WTC11 (cell line): ENCODE measurements around the gene TNFAIP8L3. TPM values are rescaled to one million over a fixed set of nuclear protein-coding genes. Genes with fewer than 3 reads are reported as not detected.

Experiments used
- ATAC-seq: fragments of 200-7000 bp; cut with Tn5 transposase; 2 replicates; pipeline ENCODE4 v1.10.0; 2021; ENCODE audit warnings: mild to moderate bottlenecking, moderate library complexity
- CTCF ChIA-PET: fragments of 300-600 bp; sonication (Branson Sonifier 250); formaldehyde crosslinking; loops from one replicate; lab custom pipeline; 2021; ENCODE audit warnings: antibody characterized with exemption; lab: Charles Lee
- POLR2A ChIA-PET: fragments of 350-600 bp; sonication (Branson Sonifier 250); formaldehyde crosslinking; loops from one replicate; lab custom pipeline; 2021; ENCODE audit warnings: antibody characterized with exemption; lab: Charles Lee
- DNase-seq: peaks from one replicate; pipeline ENCODE4 v3.0.0; 2021; ENCODE audit warnings: low spot score
- H3K27ac Mint-ChIP-seq: 2 replicates; pipeline ENCODE4 v1.8.0; 2021; ENCODE audit warnings: mixed read lengths
- H3K27me3 Mint-ChIP-seq: 2 replicates; pipeline ENCODE4 v1.8.0; 2021; ENCODE audit warnings: low read depth, mild to moderate bottlenecking, moderate library complexity, mixed read lengths
- H3K36me3 Mint-ChIP-seq: 2 replicates; pipeline ENCODE4 v1.8.0; 2021; ENCODE audit warnings: mixed read lengths
- H3K4me1 Mint-ChIP-seq: 2 replicates; pipeline ENCODE4 v1.8.0; 2022; ENCODE audit warnings: mixed read lengths
- H3K4me3 Mint-ChIP-seq: 2 replicates; pipeline ENCODE4 v1.8.0; 2021; ENCODE audit warnings: mild to moderate bottlenecking, moderate library complexity, mixed read lengths
- H3K9me3 Mint-ChIP-seq: 2 replicates; pipeline ENCODE4 v1.8.0; 2021; ENCODE audit warnings: mixed read lengths
- ARID4B ChIP-seq: sonication (generic); formaldehyde crosslinking; IDR thresholded peaks from 2 replicates; pipeline ENCODE4 v1.8.0; 2023; ENCODE audit warnings: missing genetic modification reagents, mild to moderate bottlenecking, borderline replicate concordance
- ATF3 ChIP-seq: sonication (generic); formaldehyde crosslinking; conservative IDR thresholded peaks from 2 replicates; pipeline ENCODE4 v1.8.1; 2022; ENCODE audit warnings: mild to moderate bottlenecking, missing genetic modification reagents
- CREB1 ChIP-seq: sonication (generic); formaldehyde crosslinking; IDR thresholded peaks from 2 replicates; pipeline ENCODE4 v1.8.0; 2023; ENCODE audit warnings: mild to moderate bottlenecking, missing genetic modification reagents
- ESRRA ChIP-seq: sonication (generic); formaldehyde crosslinking; IDR thresholded peaks from 2 replicates; pipeline ENCODE4 v1.8.1; 2022; ENCODE audit warnings: mild to moderate bottlenecking, missing genetic modification reagents, borderline replicate concordance
- HMGXB4 ChIP-seq: sonication (generic); formaldehyde crosslinking; IDR thresholded peaks from 2 replicates; pipeline ENCODE4 v1.8.1; 2023; ENCODE audit warnings: mild to moderate bottlenecking, moderate library complexity, missing genetic modification reagents
- KAT7 ChIP-seq: sonication (generic); formaldehyde crosslinking; IDR thresholded peaks from 2 replicates; pipeline ENCODE4 v1.8.1; 2023; ENCODE audit warnings: missing genetic modification reagents, mild to moderate bottlenecking, borderline replicate concordance
- NFE2L1 ChIP-seq: sonication (generic); formaldehyde crosslinking; IDR thresholded peaks from 2 replicates; pipeline ENCODE4 v1.8.1; 2023; ENCODE audit warnings: missing genetic modification reagents
- NR2C2 ChIP-seq: sonication (generic); formaldehyde crosslinking; IDR thresholded peaks from 2 replicates; pipeline ENCODE4 v1.8.0; 2022; ENCODE audit warnings: mild to moderate bottlenecking, missing genetic modification reagents
- NR3C1 ChIP-seq: sonication (generic); formaldehyde crosslinking; conservative IDR thresholded peaks from 2 replicates; pipeline ENCODE4 v1.8.1; 2023; ENCODE audit warnings: low read depth, mild to moderate bottlenecking, missing genetic modification reagents
- PRRX2 ChIP-seq: fragments of 250-450 bp; sonication (Bioruptor Pico); IDR thresholded peaks from 2 replicates; pipeline ENCODE4 v1.8.0; 2021; ENCODE audit warnings: mild to moderate bottlenecking
- TEAD1 ChIP-seq: sonication (generic); formaldehyde crosslinking; IDR thresholded peaks from 2 replicates; pipeline ENCODE4 v1.8.0; 2022; ENCODE audit warnings: mild to moderate bottlenecking, missing genetic modification reagents
- ZNF219 ChIP-seq: sonication (generic); formaldehyde crosslinking; IDR thresholded peaks from 2 replicates; pipeline ENCODE4 v1.8.0; 2023; ENCODE audit warnings: missing genetic modification reagents, mild to moderate bottlenecking, borderline replicate concordance
- ZNF232 ChIP-seq: sonication (generic); formaldehyde crosslinking; IDR thresholded peaks from 2 replicates; pipeline ENCODE4 v1.8.0; 2022; ENCODE audit warnings: mild to moderate bottlenecking, missing genetic modification reagents
- total RNA-seq: library from RNA; stranded (reverse); gene quantifications from 3 replicates; pipeline ENCODE4 v1.2.3, GENCODE V29; 2021
- TF ChIP-seq, protein P1 (sequence below): fragments of 250-450 bp; sonication (Bioruptor Pico); IDR thresholded peaks from 2 replicates; pipeline ENCODE4 v1.9.0; 2021; ENCODE audit warnings: mild to moderate bottlenecking, borderline replicate concordance
- TF ChIP-seq, protein P2 (sequence below): sonication (generic); formaldehyde crosslinking; IDR thresholded peaks from 2 replicates; pipeline ENCODE4 v1.8.1; 2023; ENCODE audit warnings: mild to moderate bottlenecking, missing genetic modification reagents, borderline replicate concordance
- TF ChIP-seq, protein P3 (sequence below): sonication (generic); formaldehyde crosslinking; IDR thresholded peaks from 2 replicates; pipeline ENCODE4 v1.8.1; 2022; ENCODE audit warnings: low read depth, mild to moderate bottlenecking, moderate library complexity, missing genetic modification reagents, borderline replicate concordance
- TF ChIP-seq, protein P4 (sequence below): sonication (generic); formaldehyde crosslinking; IDR thresholded peaks from 2 replicates; pipeline ENCODE4 v1.8.1; 2023; ENCODE audit warnings: mild to moderate bottlenecking, missing genetic modification reagents, moderate library complexity
- TF ChIP-seq, protein P5 (sequence below): sonication (generic); formaldehyde crosslinking; IDR thresholded peaks from 2 replicates; pipeline ENCODE4 v1.8.0; 2022; ENCODE audit warnings: mild to moderate bottlenecking, missing genetic modification reagents

The TNFAIP8L3 gene
- total RNA-seq, 1 experiment from 2014 or later = 0.39 TPM

DNA sequence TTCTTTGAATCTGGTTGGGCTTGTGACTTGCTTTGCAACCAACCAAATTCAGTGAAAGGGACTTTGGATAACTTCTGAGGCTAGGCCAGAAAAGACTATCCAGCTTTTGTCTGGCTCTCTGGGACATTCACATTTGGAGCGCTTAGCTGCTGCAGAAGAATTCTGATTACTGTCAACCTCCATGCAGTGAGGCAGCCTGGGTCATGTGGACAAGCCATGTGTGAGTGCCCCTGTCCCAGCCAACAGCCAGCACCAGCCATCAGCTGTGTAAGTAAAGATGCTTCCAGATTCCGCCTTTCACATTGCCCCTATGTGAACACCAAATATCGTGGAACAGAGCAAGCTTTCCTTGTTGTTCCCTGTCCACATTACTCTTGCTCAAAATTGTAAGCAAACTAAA lies 12.9 kb upstream of the TNFAIP8L3 start:
- DNase-seq = no peak
- no peak for ATAC-seq
- ChIA-PET POLR2A (no interaction called here), CTCF (interaction anchor here (0.6 to 1.5 kb wide), 3 partner anchors 25 to 996 kb away, joined by 3 to 6 read pairs (median 3); no protein-coding TSS in a partner anchor)
- H3K27ac Mint-ChIP-seq = no peak overlapping the region
- H3K36me3 Mint-ChIP-seq = no peaks in the 10 kb centered on the region
- TF ChIP-seq PRRX2 (CRISPR knock-in tag) = no peak
- TF ChIP-seq KAT7 = no peak
- no peak for TF ChIP-seq ZNF232 (CRISPR knock-in tag)
- TF ChIP-seq CREB1 (CRISPR knock-in tag) = no peak
- no peak for TF ChIP-seq HMGXB4 (CRISPR knock-in tag)
- TF ChIP-seq NFE2L1 (CRISPR knock-in tag) = no peak
- TF ChIP-seq NR3C1 (CRISPR knock-in tag) = no peak
- no peak for TF ChIP-seq ATF3
- TF ChIP-seq ARID4B (CRISPR knock-in tag) = no peak
- no peak for TF ChIP-seq TEAD1 (CRISPR knock-in tag)
- TF ChIP-seq, protein P1, sequence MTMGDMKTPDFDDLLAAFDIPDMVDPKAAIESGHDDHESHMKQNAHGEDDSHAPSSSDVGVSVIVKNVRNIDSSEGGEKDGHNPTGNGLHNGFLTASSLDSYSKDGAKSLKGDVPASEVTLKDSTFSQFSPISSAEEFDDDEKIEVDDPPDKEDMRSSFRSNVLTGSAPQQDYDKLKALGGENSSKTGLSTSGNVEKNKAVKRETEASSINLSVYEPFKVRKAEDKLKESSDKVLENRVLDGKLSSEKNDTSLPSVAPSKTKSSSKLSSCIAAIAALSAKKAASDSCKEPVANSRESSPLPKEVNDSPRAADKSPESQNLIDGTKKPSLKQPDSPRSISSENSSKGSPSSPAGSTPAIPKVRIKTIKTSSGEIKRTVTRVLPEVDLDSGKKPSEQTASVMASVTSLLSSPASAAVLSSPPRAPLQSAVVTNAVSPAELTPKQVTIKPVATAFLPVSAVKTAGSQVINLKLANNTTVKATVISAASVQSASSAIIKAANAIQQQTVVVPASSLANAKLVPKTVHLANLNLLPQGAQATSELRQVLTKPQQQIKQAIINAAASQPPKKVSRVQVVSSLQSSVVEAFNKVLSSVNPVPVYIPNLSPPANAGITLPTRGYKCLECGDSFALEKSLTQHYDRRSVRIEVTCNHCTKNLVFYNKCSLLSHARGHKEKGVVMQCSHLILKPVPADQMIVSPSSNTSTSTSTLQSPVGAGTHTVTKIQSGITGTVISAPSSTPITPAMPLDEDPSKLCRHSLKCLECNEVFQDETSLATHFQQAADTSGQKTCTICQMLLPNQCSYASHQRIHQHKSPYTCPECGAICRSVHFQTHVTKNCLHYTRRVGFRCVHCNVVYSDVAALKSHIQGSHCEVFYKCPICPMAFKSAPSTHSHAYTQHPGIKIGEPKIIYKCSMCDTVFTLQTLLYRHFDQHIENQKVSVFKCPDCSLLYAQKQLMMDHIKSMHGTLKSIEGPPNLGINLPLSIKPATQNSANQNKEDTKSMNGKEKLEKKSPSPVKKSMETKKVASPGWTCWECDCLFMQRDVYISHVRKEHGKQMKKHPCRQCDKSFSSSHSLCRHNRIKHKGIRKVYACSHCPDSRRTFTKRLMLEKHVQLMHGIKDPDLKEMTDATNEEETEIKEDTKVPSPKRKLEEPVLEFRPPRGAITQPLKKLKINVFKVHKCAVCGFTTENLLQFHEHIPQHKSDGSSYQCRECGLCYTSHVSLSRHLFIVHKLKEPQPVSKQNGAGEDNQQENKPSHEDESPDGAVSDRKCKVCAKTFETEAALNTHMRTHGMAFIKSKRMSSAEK = no peak
- TF ChIP-seq, protein P2, sequence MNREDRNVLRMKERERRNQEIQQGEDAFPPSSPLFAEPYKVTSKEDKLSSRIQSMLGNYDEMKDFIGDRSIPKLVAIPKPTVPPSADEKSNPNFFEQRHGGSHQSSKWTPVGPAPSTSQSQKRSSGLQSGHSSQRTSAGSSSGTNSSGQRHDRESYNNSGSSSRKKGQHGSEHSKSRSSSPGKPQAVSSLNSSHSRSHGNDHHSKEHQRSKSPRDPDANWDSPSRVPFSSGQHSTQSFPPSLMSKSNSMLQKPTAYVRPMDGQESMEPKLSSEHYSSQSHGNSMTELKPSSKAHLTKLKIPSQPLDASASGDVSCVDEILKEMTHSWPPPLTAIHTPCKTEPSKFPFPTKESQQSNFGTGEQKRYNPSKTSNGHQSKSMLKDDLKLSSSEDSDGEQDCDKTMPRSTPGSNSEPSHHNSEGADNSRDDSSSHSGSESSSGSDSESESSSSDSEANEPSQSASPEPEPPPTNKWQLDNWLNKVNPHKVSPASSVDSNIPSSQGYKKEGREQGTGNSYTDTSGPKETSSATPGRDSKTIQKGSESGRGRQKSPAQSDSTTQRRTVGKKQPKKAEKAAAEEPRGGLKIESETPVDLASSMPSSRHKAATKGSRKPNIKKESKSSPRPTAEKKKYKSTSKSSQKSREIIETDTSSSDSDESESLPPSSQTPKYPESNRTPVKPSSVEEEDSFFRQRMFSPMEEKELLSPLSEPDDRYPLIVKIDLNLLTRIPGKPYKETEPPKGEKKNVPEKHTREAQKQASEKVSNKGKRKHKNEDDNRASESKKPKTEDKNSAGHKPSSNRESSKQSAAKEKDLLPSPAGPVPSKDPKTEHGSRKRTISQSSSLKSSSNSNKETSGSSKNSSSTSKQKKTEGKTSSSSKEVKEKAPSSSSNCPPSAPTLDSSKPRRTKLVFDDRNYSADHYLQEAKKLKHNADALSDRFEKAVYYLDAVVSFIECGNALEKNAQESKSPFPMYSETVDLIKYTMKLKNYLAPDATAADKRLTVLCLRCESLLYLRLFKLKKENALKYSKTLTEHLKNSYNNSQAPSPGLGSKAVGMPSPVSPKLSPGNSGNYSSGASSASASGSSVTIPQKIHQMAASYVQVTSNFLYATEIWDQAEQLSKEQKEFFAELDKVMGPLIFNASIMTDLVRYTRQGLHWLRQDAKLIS (CRISPR knock-in tag) = no peak
- TF ChIP-seq NR2C2 (CRISPR knock-in tag) = no peak
- no peak for TF ChIP-seq ZNF219 (CRISPR knock-in tag)
- TF ChIP-seq, protein P3, sequence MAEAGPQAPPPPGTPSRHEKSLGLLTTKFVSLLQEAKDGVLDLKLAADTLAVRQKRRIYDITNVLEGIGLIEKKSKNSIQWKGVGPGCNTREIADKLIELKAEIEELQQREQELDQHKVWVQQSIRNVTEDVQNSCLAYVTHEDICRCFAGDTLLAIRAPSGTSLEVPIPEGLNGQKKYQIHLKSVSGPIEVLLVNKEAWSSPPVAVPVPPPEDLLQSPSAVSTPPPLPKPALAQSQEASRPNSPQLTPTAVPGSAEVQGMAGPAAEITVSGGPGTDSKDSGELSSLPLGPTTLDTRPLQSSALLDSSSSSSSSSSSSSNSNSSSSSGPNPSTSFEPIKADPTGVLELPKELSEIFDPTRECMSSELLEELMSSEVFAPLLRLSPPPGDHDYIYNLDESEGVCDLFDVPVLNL (CRISPR knock-in tag) = no peak
- TF ChIP-seq, protein P4, sequence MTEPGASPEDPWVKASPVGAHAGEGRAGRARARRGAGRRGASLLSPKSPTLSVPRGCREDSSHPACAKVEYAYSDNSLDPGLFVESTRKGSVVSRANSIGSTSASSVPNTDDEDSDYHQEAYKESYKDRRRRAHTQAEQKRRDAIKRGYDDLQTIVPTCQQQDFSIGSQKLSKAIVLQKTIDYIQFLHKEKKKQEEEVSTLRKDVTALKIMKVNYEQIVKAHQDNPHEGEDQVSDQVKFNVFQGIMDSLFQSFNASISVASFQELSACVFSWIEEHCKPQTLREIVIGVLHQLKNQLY (CRISPR knock-in tag) = no peak
- TF ChIP-seq, protein P5, sequence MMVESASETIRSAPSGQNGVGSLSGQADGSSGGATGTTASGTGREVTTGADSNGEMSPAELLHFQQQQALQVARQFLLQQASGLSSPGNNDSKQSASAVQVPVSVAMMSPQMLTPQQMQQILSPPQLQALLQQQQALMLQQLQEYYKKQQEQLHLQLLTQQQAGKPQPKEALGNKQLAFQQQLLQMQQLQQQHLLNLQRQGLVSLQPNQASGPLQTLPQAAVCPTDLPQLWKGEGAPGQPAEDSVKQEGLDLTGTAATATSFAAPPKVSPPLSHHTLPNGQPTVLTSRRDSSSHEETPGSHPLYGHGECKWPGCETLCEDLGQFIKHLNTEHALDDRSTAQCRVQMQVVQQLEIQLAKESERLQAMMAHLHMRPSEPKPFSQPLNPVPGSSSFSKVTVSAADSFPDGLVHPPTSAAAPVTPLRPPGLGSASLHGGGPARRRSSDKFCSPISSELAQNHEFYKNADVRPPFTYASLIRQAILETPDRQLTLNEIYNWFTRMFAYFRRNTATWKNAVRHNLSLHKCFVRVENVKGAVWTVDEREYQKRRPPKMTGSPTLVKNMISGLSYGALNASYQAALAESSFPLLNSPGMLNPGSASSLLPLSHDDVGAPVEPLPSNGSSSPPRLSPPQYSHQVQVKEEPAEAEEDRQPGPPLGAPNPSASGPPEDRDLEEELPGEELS (CRISPR knock-in tag) = no peak
- TF ChIP-seq ESRRA (CRISPR knock-in tag) = no peak
- peaks cover 2% of the 10 kb centered on the region; the same call in 1 of the 2 replicates for H3K27me3 Mint-ChIP-seq
- peaks cover 20% of the 10 kb centered on the region for H3K4me1 Mint-ChIP-seq
- H3K9me3 Mint-ChIP-seq = no peaks in the 10 kb centered on the region
- no peak overlapping the region for H3K4me3 Mint-ChIP-seq
